NCI-H2171 (cell line): Measurements from ENCODE around the gene NVL.
"Not testable (repeated sequence)": the region's sequence is repeated elsewhere in the genome, so short reads cannot be mapped to it uniquely, and the experiment has no call there.

Experiments
- DNase-seq: peaks from one replicate; lab custom pipeline; 2025; lab: John Stamatoyannopoulos, UW

Gene NVL

DNA sequence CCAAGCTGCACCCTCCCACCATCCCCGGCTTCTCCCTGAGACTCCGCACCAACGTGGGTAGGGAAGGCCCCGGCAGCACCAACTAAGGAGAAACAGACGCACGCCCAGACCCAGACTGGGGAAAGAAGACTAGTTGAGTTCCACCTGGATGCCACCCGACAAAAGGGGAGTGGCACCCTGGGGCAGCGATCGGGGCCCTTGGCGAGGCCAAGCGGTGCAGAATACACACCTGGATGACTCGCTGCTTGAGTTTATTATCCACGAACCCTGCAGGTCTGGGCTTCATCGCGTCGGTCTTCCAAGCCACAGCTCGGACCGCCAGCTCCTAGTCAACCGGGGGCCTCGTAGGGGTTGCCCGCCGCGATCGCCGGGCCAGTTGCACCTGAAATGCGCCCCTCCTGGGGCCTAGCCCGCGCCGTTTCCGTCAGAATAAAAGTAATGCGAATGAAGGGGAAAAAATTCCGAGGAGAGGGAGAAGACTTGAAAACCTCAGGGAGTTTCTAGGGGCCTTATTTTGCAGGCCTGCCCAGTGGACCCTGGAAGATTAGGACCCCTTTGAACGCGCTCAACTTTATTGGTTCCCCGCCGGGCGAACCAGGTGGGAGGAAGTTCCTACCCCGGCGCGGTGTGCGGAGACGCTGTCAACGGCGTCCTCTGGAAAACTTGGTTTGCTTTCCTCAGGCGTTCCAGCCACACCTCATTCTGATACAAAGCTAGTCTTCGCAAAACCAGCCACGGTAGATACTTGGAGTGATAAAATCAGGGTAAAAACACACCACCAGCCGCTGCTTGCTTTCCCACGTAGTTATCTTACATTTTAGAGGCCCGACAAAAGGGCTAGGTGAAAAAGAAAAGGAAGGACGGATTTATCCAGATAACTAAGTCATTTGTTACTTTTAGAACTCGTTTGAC lies at the start of gene NVL:
Gene NVL (minus strand): TSS at position 331 of the 912 bp plus-strand sequence. CDS start 45 bp downstream, at position 286.
- peak; percentile 91 for DNase-seq

DNA sequence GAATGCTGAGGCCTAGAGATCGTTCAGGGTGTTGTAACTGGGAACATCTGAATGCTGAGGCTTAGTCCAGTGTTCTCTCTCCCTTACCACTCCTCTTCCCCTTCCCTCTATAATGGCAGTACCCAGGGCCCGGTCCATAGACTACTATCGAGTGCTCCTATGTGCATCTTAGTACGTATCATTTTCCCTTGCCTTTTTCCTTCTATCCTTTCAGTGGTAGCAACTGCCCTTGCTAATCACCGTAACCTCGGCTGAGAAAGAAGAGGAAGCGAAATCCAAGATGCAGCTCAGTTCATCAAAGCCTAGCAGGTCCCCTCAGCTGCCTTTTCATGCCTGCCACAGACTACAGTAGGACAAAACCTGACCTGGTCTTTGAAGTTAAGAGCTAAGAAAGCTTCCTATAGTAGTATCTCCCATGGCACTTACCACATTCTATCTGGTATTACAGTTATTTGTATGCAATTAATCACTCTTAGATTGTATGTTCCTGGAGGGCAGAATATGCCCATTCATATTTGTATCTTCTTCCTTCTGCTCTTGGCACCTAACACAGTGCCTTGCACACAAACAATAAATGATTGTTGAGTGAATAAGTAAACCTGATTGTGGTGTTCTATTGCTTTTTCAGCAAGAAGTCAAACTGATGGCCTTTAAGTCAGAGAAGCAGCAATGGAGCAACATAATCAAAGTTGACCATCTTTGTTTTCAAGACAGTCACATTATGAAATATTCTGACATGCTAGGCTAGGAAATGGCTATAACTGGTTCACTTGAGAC lies 49.1 kb upstream of the NVL start:
- no peak for DNase-seq

DNA sequence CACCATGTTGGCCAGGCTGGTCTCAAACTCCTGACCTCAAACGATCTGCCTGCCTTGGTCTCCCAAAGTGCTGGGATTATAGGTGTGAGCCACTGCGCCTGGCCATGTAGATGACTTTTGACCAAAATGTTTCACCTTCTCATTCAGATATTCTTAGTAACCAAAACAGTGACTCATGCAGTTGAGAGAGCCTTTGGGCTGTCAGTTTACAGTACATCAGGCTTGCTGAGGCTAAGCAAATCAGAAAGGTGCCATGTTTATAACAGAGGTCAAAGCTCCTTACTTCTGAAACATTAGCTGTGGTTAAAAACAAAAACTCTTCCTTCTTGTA lies 47.7 kb upstream of the NVL start:
- DNase-seq: no peak

- DNase-seq: no peak
Observed at GRCh38 chr1:224375059-224375458, 45.1 kb upstream of the NVL start.

DNA sequence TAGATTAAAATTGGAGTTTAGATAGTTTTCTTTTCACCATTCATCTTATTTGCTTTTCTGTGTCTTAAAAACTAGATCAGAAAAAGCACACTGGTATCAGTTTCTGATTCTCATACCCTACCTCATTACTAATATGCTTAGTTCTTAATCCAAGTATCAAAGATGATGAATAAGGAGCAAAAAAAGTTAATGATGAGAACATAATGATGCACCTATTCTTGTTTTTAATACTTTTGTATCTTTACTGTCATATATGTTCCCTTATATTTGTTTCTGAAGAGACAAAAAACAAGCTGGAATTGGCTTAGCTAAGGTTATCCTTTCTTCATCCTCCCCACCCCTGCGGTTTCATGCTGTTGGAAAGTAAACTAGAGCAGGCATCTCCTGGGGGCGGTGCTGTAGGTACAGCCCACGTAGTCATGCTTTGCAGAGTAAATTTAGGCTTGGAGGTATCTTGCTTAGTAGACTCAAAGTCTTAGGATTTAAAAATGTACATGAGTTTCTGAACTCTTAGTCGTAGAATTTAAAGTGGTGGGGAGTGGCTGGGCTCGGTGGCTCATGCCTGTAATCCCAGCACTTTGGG lies 43.1 kb upstream of the NVL start:
- DNase-seq: no peak

GRCh38 chr1:224368409-224368808 lies 38.4 kb upstream of the NVL start:
- no peak for DNase-seq

DNA sequence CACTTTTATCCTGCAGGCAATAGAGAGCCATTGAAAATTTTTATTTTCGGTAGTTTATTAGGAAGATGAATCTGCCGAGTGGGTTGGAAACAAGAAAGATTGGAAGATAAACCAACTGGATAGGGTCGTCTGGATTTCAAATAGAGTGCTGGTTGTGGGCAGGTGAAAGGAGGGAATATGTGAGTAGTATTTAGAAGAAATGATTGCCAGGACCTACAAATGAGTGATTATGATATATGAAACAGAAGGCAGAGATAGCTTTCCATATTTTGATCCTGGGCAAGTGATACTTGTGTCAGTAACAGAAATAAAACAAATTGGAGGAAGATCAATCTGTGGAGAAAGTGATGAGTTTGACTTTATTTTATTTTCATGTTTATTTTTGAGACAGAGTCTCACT lies 29.2 kb upstream of the NVL start:
- no peak for DNase-seq

DNA sequence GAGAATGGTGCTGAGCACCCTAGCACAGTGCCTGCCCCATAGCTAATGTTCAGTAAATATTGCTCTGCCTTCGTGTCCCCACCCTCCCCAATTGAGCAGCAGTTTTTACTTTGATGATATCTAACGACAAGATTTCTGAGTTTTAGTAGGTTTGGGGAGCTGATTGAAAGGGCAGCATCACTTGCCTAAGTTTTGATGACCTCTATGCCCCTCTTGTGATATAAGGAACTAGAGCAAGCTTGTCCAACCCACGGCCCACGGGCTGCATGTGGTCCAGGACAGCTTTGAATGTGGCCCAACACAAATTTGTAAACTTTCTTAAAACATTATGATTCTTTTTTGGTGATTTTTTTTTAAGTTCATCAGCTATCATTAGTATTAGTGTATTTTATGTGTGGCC lies 28.3 kb upstream of the NVL start:
- DNase-seq: no peak

GRCh38 chr1:224357626-224358124 lies 27.7 kb upstream of the NVL start:
- no peak for DNase-seq

- peak; percentile 96 for DNase-seq
Observed at GRCh38 chr1:224356685-224357625, 27.0 kb upstream of the NVL start, which contains the start of gene CNIH4. TSS of gene CNIH4 (plus strand) at chr1:224356879. CDS start at chr1:224356925, 46 bp downstream.

DNA sequence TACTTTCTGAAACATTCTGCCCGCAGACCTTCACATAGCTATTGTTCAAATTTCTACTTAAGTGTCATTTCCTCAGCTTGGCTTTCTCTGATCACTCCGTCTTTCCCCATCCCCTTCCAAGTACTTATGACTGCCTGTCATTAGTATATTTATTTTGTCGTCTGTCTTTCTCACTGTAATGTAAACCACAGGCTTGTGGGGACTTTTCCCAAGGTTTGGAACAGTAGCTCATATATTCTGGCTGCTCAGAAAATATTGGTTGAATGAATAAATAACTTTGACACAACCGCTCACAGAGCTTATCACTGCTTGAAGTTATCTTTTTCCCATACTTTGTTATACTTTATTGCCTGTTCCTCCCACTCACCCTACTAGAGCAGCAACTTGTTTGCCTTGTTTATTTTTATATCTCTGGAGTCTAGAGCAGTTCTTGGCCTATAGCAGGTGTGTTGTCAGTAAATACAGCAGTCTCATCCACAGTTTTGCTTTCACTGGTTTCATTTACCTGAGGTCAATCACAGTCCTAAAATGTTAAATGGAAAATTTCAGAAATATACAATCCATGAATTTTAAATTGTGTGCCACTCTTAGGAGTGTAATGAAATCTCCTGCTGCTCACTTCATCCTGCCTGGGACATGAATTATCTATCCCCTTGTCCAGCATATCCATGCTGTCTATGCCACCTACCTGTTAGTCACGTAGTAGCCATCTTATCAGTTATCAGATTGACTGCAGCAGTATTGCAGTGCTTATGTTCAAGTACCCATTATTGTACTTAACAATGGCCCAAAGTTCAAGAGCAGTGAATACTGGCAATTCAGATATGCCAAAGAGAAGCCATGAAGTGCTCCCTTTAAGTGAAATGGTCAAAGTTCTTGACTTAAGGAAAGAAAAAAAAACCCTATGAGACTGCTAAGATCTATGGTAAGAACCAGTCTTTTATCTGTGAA lies 24.3 kb upstream of the NVL start:
- DNase-seq: no peak

DNA sequence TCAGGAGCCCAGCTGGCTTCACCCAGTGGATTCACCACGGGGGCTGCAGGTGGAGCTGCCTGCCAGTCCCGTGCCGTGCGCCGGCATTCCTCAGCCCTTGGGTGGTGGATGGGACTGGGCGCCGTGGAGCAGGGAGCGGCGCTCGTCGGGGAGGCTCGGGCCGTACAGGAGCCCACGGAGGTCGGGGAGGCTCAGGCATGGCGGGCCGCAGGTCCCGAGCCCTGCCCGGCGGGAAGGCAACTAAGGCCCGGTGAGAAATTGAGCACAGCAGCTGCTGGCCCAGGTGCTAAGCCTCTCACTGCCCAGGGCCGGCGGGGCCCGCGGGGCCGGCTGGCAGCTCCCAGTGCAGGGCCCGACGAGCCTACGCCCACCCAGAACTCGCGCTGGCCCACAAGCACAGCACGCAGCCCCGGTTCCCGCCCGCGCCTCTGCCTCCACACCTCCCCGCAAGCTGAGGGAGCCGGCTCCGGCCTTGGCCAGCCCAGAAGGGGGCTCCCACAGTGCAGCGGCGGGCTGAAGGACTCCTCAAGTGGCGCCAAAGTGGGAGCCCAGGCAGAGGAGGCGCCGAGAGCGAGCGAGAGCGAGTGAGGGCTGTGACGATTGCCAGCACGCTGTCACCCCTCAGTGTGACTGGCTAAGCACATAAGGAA lies 22.6 kb upstream of the NVL start:
- not testable (repeated sequence) for DNase-seq

DNA sequence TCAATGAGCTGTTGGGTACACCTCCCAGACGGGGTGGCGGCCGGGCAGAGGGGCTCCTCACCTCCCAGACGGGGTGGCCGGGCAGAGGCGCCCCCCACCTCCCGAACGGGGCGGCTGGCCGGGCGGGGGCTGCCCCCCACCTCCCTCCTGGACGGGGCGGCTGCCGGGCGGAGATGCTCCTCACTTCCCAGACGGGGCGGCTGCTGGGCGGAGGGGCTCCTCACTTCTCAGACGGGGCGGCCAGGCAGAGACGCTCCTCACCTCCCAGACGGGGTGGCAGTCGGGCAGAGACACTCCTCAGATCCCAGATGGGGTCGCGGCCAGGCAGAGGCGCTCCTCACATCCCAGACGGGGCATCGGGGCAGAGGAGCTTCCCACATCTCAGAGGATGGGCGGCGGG lies 19.7 kb upstream of the NVL start:
- not testable (repeated sequence) for DNase-seq

GRCh38 chr1:224348137-224348536 lies 18.2 kb upstream of the NVL start:
- DNase-seq: no peak

- no peak for DNase-seq
Observed at GRCh38 chr1:224343679-224344078, 13.7 kb upstream of the NVL start.

DNA sequence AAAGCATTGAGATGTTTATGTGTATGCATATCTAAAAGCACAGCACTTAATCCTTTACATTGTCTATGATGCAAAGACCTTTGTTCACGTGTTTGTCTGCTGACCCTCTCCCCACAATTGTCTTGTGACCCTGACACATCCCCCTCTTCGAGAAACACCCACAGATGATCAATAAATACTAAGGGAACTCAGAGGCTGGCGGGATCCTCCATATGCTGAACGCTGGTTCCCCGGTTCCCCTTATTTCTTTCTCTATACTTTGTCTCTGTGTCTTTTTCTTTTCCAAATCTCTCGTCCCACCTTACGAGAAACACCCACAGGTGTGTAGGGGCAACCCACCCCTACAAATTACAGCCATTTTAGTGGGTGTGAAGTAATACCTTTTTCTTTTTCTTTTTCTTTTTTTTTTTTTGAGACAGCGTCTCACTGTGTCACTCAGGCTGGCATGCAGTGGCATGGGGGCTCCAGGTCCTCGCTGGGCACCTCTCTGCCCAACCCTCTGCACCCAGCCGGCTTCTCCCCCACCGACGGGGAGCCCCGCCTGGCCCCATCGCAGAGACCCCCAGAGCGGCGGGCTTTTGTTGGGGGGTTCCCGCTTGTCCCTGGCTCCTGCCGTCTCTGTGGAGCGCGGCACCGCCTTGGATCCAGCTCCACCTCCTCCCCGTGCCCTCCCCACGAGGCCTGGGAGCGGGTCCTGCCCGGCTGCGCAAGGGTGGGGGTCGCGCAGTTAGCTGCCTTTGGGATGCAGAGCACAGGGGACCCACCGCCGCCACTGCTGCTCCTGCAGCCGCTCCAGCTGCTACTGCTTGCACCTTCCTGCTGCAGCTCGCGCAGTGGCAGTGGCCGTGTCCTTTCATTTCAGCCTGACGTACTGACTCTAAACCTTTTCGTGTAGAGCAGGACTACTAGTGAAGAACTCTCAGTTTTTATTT lies 10.7 kb upstream of the NVL start:
- not testable (repeated sequence) for DNase-seq

- DNase-seq: no peak
Observed at GRCh38 chr1:224339442-224340033, 9.6 kb upstream of the NVL start.

DNA sequence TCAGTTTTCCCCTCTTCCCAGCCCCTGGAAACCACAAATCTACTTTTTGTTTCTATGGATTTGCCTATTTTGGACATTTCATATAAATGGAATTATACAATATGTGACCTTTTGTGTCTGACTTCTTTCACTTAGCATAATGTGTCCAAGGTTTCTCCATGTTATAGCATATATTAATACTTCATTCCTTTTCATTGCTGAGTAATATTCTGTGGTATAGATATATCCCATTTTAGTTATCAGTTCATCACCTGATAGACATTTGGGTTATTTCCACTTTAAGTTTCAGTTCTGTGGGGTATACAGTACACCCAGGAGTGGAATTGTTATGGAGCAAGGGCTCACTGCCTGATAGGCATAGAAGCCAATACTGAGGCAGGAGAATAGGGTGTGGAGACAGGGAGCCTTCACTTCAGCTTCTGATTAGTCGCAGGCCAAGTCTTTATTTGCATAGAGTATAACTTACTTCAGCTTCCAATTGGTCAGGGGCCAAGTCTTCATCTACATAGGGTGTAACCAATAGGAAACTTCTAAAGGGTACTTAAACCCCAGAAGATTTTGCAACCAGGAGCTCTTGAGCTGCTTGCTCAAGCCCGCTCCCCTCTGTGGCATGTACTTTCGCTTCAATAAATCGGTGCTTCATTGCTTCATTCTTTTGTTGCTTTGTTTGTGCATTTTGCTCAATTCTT lies 8.3 kb upstream of the NVL start:
- DNase-seq: no peak
